ENCODE results near the gene TP63. TPM values are rescaled to one million over a fixed set of nuclear protein-coding genes. Genes with fewer than 3 reads are reported as not detected.

Gene TP63
- total RNA-seq, 2 experiments from 2014 or later: 0.34 to 0.53 TPM

DNA sequence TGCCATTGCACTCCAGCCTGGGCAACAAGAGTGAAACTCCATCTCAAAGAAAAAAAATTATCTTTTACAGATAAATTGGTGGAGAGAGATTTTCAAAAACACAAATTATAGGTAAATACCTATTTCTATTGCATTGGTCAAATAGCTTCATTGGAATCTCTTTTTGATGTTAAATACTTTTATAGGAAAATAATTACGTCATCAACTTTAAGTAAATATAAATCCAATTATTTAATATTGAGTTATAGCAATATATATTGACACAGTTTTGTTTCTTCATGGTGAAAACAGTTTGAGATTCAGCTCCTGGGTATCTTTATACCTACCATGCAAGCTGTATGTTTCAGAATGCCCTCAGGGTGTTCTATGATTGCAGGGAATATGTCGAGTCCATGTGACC is 172.1 kb downstream of the TP63 start:
- CTCF ChIA-PET: no interaction called here
- POLR2A ChIA-PET: no interaction called here

GRCh38 chr3:189805375-189806067 is 174.3 kb downstream of the TP63 start:
- CTCF ChIA-PET: no interaction called here
- POLR2A ChIA-PET: no interaction called here

GRCh38 chr3:189806171-189806951 is 175.2 kb downstream of the TP63 start:
- ChIA-PET CTCF (no interaction called here), POLR2A (no interaction called here)

DNA sequence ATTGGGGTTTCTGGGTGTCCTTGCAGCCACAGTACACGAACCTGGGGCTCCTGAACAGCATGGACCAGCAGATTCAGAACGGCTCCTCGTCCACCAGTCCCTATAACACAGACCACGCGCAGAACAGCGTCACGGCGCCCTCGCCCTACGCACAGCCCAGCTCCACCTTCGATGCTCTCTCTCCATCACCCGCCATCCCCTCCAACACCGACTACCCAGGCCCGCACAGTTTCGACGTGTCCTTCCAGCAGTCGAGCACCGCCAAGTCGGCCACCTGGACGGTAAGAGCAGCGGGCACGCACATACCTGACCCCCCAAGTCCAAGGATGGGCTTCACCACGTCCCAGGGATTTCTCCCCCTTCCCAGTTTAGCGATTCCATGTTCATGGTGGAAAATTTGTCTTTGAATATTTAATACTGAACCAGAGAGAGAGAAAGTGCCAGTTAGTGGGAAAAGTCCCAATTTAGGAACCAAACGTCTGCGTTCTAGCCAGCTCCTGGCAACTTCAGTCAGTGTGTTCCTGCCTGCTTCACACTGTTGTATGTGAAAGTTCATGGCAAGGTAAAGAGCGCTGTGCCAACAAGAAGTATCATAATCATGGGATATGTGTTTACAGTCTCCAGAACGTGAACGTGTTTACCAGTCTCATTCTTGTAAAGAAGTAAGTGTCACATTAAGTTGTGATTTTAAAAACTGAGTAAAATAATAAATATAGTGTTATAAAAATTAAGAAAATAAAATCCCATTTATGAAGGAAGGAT is 177.2 kb downstream of the TP63 start:
- ChIA-PET POLR2A (no interaction called here), CTCF (no interaction called here)

- ChIA-PET CTCF (no interaction called here), POLR2A (no interaction called here)
Observed at GRCh38 chr3:189809583-189809982, 178.4 kb downstream of the TP63 start.

DNA sequence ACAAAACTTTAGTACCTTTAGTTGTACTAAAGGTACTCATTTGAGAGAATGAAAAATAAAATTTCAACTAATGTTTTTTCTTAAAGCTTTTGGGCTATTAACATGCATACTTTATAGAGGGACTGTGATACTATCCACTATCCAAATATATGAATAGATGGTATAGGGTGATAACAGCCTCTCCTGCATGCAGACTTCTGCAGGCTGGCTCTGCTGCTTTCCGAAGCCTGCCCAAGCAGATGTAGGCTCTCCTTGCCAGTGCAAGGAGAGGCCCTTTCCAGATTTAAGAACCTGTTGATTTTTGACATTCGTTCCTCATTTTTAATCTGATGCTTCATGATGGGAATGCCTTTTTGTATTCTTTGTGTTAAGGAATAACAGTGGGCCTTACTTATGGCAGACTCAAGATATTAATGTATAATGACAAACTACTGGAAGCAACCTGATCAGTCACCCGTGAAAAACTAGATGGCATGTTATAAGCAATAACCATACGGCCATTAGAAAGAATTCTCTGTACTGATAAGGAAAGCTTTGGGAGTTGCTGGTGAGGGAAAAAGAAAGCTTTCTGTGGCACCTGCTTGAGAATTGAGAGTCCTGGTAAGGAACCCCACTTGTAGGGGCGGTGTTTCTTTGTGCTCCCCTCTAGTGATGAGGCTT is 181.7 kb downstream of the TP63 start:
- POLR2A ChIA-PET: no interaction called here
- CTCF ChIA-PET: no interaction called here

DNA sequence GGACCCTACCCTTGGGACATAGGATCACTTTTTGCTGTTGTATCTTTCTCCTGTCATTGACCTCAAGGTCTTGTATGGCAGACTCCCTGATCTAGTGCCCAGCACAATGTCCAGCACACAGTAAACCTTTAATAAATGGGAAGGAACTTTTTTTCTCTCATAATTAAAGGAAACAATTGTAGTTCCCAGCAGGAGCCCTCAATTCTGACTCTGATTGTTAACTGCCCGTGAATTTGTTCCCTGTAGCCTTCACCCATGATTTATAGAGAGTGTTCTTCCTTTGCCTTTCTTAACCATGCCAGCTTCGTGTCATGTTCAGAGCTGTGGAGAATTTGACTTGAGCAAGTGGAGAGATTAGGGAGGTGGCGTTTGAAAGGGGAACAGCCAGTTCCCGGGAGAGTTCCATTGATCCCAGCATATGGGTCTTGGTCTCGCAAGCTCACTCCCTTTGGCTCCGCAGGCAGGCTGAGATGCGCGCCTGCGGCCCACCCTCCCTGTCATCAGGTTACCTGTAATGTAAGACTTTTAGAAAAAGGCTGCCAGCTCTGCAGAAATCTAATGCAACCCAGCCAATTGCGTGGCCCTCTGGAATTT is 182.6 kb downstream of the TP63 start:
- CTCF ChIA-PET: no interaction called here
- POLR2A ChIA-PET: no interaction called here

DNA sequence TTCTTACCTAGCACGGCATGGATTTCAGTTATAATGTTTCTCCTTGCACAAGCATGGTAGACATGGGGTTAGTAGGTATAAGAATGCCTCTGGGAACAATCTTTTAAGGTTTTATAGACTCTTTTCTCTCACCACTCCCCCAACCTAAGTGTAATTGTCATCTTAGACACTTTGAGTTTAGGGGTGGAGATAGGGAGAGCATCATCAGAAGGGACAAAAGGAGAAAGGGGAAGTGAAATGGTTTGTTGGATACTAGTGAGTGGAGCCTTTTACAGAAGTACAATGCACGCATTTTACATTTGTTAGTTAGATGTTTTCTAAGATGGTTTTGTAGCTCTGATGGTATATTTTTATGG is 189.2 kb downstream of the TP63 start:
- POLR2A ChIA-PET: no interaction called here

DNA sequence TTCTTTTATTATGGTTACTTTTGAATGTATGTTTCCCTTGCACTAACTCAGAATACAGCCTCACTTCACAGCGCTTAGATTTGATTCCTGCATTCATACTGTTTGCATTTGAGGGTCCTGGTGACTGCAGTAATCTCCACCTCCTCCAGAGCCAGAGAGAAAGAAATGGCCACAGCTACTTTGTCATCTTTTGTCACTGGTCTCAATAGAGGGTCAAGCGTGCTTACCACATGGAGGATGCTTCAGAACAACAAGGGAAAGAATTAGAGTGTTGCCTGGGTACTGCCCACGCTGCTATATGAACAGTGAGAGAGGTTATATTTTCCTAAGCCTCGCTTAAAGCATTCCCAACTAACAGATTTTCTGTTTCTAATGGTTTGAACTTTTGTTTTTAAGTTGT is 190.1 kb downstream of the TP63 start:
- POLR2A ChIA-PET: no interaction called here

More for the DNA sequence above, 189.2 kb downstream of the TP63 start:
- CTCF ChIA-PET: no interaction called here

DNA sequence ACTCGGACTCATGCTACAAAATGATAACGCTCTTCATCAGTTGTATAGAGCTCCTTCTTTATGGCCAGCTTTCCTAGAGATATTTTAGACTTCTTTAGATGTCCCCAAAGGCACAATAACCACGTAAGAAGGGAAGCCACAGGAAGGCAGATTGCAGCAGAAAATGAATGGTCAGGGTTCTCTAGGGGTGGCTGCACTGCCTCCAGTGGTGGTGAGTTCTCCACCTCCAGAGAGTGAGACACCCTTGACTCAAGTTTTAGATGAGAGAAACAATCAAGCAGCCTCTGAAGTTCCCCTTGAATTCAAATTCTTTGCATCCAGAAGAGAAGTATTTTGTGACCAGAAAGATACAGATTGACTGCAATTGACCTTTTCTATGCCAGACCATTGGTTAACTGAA is 191.5 kb downstream of the TP63 start:
- ChIA-PET POLR2A (no interaction called here), CTCF (no interaction called here)

More for the DNA sequence above, 190.1 kb downstream of the TP63 start:
- CTCF ChIA-PET: no interaction called here

GRCh38 chr3:189824629-189825312 is 193.6 kb downstream of the TP63 start:
- CTCF ChIA-PET: no interaction called here
- POLR2A ChIA-PET: no interaction called here

GRCh38 chr3:189826566-189826965 is 195.4 kb downstream of the TP63 start:
- CTCF ChIA-PET: no interaction called here
- POLR2A ChIA-PET: no interaction called here

DNA sequence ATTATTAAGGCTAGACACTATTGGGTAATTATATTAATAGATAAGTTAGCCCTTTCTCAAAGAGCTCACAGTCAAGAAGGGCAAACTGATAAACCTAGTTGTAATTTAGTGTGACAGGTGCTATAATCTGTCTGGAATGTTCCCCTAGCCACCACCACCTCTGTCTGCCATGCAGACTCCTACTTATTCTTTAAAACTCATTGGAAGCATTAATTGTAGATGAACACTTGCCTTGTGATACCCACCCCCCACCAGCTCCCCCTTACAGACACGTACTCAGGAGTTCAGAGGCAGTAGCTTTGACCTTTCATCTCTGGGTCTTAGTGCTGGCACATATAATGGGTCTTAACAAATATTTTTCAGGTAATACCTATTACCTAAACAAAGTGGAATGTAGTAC is 195.9 kb downstream of the TP63 start:
- CTCF ChIA-PET: no interaction called here
- POLR2A ChIA-PET: no interaction called here

DNA sequence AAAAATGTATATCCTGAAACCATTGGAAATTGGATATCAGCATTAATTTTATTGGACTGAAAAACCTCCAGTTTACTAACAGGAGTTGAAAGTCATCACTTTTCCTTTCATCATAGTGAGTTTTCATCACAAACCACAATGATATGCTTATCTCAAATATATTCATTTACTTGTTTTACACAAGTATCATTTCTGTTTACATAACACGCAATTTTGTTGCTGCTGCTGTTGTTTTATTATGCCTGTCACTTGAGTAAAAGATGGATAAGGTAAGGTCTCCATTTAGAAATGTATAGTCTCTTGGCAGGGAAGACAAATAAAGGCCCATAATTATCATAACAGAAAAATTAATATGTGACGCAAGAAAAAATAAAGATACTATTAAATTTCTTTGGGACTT is 199.2 kb downstream of the TP63 start:
- POLR2A ChIA-PET: no interaction called here
- CTCF ChIA-PET: no interaction called here

DNA sequence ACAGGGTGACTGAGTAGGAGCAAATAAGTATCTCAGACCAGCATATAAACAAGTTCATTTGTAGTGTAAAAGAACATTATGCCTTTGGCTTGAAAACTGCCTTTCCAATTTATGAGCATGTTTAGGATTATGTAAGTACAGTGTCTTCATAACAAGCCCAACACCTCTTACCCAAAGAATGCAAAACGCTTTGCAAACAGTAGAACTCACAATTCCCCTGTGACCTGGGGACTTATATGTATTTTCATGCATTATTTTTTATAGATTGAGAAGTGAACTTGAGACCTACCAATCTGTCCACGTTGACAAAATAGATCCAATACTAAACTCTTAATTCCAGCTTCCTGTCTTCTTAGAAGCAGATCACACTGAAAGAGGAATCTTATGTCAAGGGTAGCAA is 202.1 kb downstream of the TP63 start:
- POLR2A ChIA-PET: no interaction called here
- CTCF ChIA-PET: no interaction called here

- POLR2A ChIA-PET: no interaction called here
- CTCF ChIA-PET: no interaction called here
Observed at GRCh38 chr3:189833996-189834395, 202.8 kb downstream of the TP63 start.

DNA sequence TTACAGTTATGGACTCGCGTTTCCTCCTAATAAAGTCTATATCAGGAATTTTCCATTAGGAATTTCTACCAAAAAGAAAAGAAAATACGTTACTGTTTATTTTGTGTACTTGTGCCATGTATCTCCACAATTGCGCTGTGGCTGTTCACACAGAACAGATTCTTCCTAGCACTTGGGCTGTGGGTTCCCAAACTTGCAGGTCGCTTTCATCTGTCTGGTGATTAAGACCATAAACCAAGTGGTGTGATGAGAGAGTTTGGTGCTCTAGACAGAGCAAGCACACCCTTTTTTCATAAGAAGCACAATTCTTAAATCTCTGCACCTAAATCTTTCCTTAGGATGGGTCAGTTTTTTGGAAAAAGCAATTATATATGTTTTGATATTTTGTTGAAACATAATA is 203.3 kb downstream of the TP63 start:
- CTCF ChIA-PET: interaction anchor here (0.6 kb wide), 1 partner anchor 571 kb away, joined by 3 read pairs; no protein-coding TSS in a partner anchor
- POLR2A ChIA-PET: no interaction called here

DNA sequence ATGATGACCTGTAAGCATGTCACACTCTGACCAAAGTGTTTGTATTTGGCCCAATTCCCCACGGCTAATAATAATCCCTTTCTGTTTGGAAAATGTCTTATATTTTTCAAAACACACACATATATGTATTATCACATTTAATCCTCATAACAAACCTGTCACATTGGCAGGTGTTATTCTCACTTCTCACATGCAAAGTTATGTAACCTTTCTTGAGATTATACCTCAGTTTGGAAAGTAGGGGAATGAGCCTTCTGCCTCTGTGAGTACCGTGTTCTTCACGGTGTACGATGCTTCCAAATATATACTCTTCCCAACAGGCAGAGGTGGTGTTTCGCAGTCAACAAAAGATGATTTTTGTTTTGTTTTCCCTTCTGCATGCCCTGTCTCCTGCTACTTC is 205.6 kb downstream of the TP63 start:
- CTCF ChIA-PET: no interaction called here
- POLR2A ChIA-PET: no interaction called here

DNA sequence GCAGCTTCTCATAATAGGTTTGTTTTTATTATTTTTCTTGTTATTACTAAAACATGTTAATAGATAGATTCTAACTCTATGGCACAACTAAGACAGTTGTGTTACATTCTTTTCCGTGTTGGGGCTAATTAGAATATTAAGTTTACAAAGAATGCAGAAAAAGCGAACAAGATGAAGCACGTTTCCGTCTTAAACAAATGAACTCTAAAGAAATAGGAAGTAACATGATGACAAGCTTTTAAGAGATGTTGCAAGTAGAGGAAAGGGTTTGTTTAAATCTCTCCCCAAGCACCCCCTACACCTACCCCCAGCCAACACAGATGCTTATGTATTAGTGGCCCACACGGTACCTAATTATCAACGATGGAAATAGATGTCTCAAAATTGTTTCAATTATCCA is 207.1 kb downstream of the TP63 start:
- POLR2A ChIA-PET: no interaction called here
- CTCF ChIA-PET: interaction anchor here (0.7 kb wide), 1 partner anchor 698 kb away, joined by 4 read pairs; no protein-coding TSS in a partner anchor

- ChIA-PET POLR2A (no interaction called here), CTCF (no interaction called here)
Observed at GRCh38 chr3:189839576-189839975, 208.4 kb downstream of the TP63 start.
